NCI-H2196 treated with DMSO at 0.1 percent for 48 hours (cell line): ENCODE results near the gene SWAP70.

ENCODE experiments used
- DNase-seq: peaks from one replicate; lab custom pipeline; 2025; ENCODE audit not compliant: unreplicated experiment; lab: John Stamatoyannopoulos, UW

Gene SWAP70

DNA sequence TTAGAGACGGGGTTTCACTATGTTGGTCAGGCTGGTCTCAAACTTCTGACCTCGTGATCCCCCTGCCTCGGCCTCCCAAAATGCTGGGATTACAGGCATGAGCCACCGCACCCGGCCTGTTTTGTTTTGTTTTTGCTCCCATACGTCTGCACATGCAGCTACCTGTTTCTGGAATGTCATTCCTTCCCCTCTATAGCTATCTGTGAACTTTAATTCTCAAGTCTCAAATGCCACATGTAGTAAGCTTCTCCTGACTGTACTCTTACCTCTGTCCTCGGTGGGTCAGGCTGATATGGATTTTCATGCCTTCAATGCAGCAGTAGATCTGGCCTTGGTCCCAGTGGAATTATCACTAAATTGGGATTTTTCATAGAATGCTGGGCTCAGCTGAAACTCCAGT is 12.4 kb upstream of the SWAP70 start:
- DNase-seq = no peak

DNA sequence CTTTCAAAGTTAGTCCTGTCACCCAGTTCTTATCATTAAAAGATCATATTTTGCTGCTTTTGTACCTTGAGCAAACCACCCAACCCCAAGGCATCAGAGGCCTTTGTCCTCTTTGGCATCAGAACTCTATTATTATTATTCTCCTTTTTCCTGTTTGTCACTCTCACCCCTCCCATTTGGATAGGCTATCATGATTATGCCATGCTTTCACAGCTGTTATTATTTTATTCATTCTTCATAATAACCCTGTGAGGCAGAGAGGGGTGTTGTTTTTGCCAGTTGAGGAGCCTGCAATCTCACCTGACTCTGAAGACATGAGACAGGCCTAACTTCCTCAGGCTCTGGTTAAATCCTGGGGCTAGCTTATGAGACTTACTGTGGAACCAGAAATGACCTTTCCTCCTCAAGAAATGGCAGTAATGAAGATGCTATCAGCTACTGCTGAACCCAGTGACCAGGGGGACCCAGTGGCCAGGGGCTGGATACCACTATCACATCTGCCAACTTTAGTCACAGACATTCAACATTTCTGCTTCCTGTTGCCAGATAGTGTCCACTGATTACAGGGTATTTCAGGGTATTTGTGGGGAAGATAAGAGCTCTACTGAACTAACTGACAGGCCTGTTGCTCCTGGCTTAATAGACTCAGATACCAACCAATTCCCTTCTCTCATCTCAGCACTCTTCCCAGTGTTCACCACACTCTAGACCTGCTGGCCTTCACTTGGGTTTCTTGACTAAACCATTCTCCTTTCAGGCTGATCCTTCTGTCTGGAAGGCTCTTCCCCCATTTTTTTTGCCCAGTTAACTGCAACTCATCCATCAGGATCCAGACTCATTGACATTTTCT is 11.8 kb upstream of the SWAP70 start:
- no peak for DNase-seq

DNA sequence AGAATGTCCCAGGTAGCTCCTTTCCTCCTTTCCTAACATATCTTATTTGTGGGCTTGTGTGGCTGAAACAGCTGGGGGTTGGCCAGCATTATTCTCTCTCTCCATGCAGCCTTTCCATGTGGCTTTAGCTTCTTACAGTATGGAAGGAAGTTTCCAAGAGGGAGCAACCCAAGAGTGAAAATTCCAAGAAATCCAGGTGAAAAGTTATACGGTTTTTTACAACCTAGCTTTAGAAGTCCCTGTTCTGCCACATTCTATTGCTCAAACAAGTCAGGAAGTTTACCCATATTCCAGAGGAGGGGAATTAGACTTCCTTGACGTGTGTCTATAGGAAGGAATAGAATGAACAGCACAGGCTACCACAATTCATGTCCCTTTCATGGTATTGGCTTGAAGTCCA is 10.0 kb upstream of the SWAP70 start:
- DNase-seq = no peak

DNA sequence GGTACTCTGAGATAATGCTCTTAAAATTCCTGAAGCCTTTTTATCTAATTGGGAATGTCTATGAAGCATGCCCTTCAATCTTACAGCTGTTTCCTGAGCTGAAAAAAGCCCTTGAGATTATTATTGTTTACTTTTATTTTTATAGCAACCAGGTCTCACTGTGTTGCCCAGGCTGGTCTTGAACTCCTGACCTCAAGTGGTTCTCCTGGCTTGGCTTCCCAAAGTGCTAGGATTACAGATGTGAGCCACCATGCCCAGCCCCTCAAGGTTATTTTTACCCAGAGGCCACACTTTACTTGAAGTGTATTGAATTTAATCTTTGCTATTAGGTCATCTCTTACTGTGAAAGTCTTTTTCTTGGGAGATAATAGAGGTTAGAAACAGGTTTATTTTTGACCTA is 7.0 kb upstream of the SWAP70 start:
- no peak for DNase-seq

DNA sequence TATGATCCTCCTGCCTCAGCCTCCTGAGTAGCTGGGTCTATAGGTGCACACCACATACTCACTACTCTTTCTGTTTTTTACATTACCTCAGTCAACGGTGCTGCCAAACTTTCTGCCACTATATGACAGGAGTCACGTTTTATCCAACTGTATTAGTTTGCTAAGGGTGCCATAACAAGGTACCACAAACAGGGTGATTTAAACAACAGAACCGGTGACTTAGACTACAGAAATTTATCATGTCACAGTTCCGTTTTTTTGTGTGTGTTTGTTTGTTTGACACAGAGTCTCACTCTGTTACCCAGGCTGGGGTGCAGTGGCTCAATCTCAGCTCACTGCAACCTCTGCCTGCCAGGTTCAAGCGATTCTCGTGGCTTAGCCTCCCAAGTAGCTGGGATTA is 6.3 kb upstream of the SWAP70 start:
- DNase-seq = no peak

DNA sequence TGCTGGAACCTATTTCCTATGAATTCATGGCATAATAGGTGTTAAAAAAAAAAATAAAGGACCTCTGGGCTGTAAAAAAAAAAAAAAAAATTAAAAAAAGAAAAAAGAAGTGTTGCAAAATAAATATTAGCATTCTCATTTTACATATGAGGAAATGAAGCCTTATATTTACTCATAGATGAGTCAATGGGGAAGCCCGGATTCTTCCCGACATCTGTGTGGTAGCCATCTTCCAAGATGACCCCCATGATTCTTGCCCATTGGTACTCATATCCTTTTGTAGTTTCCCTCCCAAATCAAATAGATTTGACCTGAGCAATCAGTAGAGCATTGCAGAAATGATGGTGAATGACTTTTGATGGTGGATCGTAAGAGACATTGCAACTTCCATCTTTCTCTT is 3.0 kb upstream of the SWAP70 start:
- no peak for DNase-seq

DNA sequence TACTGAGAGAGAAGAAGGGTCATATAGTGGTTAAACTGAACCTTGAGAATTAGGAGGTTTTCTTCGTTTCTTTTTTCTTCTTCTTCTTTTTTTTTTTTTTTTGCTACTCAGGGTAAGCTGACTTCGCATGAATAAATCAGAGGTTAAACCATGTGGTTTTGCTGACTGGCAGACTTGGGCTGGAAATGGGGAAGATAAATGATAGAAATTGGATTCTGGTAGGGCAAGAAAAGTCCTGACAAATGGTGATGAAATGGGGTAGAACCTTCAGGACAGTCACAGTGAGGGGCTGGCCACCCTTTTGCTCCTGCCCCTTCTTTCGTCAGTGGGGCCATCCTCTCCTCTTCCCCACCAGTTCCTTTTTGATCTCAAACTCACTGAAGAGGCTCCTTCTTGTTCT is 1.6 kb upstream of the SWAP70 start:
- no peak for DNase-seq

DNA sequence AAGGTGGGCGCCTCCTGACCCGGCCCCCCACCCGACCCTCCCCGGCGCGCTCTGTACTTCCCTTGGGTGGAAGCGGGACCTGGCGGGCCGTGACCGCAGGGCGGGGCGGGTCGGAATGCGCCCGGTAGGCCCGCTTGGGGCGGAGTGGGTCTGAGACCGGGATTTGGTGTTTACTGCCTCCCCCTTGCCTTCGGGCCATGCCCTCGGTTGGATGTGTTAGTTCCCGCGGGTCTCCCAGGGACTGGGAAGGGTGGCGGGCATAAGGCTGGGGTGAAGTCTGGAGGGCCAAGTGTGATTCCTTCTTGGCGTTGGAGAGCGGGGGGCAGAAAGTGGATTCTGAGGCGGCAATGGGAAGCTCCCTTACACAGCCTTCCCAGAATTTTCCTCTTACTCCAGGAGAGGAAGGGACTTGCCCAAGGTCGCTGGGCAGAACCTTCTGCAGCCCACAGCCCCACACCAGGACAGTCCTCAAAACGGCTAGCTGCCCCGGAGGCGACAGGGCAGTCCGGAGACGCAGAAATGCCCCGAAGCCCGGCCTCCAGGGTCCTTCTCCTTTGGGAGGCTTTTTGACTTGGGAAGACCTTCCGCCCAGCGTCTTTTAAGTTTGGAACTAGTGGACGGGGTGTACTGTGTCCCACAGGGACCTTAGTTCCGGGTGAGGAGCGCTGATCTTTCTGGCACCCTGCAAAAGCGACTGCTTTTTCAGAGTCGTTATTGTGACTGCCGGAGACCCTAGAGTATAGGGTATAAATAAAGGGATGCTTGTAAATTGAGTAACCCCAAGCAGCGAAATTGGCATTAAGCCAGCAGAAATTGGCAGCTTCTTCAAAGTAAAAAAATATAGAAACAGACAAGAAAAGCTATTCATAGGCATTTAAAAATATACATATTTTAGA is 647 bp downstream of the SWAP70 start:
- DNase-seq = no peak

DNA sequence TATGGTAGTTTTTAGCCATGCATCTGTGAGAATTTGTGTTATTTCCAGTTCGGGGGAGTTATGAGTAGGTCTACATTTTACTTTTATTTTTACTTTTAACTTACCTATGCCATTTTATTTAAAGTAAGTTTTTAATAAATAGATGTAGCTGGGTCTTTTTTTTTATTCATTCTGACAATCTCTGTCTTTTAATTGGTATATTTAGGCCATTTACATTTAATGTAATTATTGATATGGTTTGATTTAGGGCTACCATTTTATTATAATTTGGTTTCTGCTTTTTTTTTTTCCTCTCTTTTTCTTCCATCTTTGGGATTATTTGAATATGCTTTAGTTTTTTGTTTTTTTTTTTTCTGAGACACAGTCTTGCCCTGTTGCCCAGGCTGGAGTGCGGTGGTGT is 1.9 kb downstream of the SWAP70 start:
- no peak for DNase-seq

DNA sequence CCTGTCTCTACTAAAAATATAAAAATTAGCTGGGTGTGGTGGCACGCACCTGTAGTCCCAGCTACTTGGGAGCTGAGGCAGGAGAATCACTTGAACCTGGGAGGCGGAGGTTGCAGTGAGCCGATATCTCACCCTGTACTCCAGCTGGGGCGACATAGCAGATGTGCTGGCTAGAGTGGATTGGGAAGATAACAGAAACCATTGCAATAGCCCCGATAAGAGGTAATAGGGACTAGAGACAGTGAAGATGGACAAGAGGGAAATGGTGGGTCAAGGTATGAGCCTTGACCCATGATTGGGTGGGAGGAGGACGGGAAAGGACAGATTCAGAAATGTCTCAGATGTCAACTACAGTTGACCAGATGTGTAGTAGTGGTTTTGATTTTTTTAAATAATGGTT is 6.1 kb downstream of the SWAP70 start:
- DNase-seq = no peak

DNA sequence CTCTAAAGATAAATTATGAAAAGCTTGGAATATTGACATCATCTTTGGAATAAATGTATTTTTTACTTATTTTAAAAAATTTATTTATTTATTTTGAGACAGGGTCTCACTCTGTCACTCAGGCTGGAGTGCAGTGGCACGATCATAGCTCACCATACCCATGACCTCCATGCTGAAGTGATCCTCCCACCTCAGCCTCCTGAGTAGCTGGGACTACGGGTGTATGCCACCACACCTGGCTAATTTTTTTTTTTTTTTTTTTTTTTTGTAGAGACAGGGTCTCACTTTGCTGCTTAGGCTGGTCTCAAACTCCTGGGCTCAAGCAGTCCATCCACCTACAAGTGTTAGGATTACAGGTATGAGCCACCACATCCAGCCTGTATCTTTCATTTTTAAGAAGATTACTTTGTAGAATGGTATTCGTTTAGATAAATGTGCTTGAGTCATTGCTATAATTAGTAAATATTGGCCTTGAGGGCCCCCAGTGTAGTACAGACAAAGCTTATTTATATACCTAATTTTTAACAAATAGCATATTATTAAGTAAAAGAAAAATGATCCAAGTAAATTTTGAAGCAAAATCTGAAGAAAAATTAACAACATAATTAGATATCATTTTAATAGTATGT is 8.5 kb downstream of the SWAP70 start:
- no peak for DNase-seq

DNA sequence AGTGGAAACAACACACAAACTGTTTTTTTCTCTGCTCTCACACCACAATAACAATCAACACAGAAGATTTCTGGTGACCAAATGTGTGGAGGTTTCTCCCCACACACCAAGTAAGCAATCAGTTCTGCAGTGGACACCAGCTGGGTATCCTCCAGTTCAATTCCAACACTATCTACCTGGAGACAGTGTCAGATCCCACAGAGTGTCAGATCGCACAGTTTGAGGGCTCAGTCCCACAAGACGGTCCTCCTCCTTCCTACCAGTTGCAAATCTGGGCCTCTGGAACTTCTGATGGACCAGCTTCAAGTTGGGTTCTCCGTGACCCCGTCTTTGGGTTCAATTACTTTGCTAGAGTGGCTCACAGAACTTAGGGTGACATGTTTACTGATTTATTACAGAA is 9.0 kb downstream of the SWAP70 start:
- no peak for DNase-seq

DNA sequence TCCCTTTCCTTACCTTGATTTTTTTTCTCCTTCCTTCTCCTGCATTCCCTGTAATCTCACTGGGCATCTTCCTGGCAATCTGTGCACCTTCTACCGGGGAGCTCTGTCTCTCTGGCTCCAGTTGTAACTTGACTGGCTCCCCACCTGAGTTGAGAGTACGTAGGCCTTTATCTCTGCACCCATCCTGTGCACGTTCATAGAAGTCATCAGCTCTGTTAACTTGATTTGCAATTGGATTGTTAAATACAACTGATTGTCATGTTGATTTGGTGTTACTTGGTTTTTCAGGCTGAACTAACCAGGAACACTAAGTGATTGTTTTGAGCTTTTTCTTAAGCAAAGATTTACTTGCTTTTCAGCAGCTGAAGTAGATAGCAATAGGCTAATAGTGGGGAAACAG is 11.8 kb downstream of the SWAP70 start:
- no peak for DNase-seq

DNA sequence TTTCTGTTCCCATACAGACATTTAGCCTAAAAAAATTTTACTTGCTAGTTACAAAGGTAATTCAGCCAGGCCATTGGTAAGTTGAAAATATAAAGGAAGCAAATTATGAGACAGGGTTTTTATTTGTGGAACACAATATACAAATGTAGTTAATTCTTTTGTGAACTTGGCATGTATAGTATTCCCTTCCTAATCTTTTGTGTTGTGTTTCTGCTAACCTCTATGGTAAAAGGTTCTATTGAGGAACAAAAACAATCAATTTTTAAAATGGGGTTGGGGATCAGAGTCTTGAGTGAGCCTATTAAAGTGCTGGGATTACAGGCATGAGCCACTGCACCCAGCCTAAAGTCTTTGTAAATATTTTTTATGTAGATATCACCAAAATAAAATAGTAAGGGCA is 14.1 kb downstream of the SWAP70 start:
- no peak for DNase-seq

DNA sequence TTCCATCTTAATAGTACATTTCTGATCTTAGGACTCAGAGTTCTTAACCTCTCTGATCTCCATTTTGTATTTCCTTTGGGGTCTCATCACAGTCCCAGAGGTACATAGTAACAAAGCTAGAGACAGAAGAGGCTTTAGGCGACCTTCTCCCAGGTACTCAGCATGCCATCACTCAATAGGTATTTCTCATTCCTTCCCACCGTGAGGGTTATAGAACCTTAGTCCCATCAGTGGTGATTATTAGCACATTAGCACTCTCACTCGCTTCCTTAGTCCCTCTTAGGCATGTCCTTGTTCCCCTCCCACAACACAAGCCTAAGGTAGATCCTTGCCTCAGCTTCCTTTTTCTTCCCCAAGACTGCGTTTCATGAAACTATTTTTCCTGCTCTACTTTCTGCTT is 14.7 kb downstream of the SWAP70 start:
- DNase-seq = no peak

DNA sequence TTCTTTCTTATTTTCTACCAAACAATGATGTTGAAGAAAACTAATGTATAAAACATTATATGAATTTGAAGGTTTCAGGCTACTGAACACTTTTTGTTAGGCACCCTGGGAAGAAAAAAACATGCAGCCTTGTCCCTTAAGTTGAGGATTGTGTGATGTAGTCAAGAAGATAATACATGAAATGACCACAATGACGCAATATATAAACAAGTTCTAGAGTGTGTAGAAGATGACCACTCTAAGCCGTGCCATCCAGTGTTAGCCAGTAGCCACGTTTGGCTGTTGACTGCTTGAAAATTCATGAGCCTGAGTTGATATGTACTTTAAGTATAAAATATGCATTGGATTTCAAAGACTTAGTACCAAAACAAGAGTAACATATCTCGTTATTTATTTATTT is 16.2 kb downstream of the SWAP70 start:
- no peak for DNase-seq

DNA sequence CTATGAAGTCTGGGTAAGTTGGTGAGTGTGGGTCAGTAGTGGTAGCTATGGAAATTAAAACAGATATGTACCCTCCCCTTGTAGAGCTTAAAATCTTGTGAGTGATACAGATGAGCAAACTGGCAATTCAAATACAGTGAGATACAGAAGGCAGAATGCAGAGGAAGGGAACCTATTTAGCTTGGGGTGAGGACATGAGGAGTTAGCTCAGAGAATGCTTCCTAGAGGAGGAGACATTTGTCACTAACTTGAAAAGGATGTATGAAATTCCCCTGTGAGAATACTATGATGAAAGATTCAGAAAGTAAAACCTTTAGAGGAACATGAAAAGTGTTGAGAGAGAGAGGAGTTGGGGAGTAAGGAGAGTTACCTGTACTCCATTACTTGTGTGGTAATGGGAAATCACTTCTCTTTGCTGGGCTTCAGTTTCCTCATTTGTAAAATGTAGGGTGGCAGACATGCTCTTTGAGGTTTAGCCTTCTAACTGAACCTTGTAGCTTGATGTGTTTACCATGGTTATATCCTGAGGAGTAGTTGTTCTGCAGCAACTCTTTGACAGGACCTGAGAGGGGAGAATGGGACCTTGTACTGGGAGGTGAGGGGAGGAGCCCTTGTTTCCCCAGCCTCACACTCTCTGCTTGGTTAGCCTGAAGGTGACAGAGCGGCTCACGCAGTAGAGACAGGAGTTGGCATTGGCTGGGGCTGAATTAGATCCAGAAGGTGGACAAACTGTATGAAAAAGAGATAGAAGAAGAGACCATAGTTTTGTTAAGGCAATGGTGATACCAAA is 17.9 kb downstream of the SWAP70 start:
- DNase-seq = no peak

DNA sequence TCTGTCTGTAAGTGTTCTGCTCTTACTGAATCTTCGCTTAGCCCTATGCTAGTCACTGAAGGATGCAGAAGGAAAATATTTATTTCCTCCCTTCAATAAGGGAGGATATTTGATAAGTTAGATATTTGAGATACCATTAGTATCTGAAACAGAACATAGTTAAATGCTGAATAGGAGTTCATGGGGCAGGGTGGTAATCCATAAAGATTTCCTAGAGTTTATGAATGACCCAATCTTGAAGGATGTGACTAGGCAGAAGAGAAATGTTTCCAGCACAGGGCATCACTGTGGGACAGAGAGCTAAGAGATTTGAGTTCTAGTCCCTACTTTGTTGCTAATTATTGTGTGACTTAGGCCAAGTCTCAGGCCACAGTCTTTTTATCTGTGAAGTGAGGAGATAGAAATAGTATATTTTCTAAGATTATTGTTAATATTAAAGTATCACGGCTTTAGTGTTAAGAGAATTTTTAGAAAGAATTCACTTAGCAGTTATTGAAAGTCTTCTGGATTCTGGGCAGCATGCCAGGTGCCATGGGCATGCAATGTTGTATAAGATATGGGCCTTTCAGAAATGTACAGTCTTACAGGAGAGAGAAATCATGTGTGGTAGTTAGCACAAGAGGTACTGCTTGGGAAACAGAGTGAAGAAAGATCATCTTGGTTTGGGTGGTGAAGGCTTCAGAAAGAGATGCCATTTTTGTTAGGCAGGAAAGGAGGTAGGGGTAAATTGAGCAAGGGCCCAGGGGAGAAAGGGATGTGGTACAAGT is 24.0 kb downstream of the SWAP70 start:
- DNase-seq = no peak

DNA sequence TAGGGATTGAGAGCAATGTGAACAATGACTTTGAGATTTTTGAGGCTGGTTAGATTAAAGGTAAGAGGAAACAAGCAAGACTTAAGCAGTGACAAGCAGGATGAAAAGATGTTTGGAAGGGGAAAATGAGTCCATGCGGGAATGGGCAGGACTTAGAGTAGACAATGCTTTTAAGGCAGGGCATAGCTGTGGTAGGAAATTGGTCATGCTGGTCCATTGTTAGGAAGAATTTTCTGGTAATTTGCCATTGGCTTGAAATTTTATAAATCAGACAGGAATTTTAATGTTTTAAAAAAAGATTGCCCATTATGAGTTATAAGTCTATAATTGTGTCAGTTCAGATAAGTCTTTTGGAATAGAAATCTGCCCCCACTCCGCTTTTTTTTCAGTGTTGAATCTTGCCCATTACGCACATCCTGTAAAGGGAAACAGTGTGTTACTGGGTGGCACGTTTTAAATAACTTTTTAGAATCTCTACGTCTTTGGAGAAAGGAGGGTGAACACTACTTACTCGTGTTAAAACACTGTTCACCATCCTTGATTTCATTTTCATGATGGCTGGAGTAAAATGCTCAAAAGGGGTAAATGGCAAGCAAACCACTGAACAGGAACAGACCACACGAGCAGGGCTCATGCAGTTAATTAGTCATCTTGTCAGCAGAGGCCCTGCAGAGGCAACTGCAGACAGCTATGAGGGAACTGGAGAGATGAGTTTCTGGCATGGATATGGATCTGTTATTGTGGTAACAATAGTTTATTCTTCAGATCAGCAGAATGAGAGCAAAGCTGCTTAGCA is 25.0 kb downstream of the SWAP70 start:
- DNase-seq = no peak

DNA sequence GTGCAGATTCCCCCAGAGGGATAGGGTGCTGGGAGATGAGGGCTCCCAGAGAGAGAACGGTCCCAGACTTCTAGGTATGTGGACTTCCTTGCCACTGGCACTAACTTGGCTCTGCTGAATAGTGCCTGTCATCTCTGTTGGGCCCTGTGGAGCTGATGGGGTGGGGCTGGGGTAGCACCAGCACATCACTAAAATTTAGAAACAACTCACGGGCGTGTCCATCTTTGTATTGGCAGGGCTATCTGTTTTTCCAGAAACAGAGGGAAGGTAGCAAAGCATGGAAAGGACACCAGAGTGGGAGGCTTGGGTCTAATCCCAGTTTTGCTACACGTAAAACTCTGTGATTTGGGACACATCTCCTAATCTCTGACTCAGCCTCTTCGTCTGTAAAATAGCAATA is 25.8 kb downstream of the SWAP70 start:
- DNase-seq = no peak
